OCI-LY7 (cell line): ENCODE data around the gene TCP11.

Source experiments
- EZH2phosphoT487 ChIP-seq: fragments of 200-600 bp; sonication (generic); IDR thresholded peaks from 2 replicates; pipeline ENCODE4 v1.6.1; 2018; ENCODE audit warnings: low read depth, borderline replicate concordance, mild to moderate bottlenecking, mixed run types, antibody characterized with exemption, low read length, moderate library complexity, mixed read lengths
- TF ChIP-seq, protein P1 (sequence below): fragments of 200-600 bp; sonication (generic); conservative IDR thresholded peaks from 2 replicates; pipeline ENCODE4 v1.5.1; 2014; ENCODE audit warnings: mild to moderate bottlenecking, antibody characterized with exemption, low read length, moderate library complexity, mixed read lengths

DNA sequence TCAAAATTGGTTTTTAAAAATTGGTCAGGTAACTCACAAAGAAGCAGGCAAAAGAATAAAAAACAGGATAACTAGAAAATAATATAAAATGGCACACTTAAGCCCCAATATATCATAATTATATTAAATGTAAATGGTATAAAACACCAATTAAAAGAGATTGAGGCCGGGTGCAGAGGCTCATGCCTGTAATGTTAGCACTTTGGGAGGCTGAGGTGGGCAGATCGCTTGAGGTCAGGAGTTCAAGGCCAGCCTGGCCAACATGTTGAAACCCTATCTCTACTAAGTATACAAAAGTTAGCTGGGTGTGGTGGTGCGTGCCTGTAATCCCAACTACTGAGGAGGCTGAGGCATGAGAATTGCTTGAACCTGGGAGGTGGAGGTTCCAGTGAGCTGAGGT, 36.1 kb downstream of the TCP11 start:
- TF ChIP-seq, protein P1, sequence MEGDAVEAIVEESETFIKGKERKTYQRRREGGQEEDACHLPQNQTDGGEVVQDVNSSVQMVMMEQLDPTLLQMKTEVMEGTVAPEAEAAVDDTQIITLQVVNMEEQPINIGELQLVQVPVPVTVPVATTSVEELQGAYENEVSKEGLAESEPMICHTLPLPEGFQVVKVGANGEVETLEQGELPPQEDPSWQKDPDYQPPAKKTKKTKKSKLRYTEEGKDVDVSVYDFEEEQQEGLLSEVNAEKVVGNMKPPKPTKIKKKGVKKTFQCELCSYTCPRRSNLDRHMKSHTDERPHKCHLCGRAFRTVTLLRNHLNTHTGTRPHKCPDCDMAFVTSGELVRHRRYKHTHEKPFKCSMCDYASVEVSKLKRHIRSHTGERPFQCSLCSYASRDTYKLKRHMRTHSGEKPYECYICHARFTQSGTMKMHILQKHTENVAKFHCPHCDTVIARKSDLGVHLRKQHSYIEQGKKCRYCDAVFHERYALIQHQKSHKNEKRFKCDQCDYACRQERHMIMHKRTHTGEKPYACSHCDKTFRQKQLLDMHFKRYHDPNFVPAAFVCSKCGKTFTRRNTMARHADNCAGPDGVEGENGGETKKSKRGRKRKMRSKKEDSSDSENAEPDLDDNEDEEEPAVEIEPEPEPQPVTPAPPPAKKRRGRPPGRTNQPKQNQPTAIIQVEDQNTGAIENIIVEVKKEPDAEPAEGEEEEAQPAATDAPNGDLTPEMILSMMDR: no peak
- TF ChIP-seq EZH2phosphoT487: no peak
